OCI-LY1 (cell line): Measurements from ENCODE around the gene RYR3.

Experiments used
- H2AFZ ChIP-seq: fragments of 200-600 bp; sonication (generic), shearing (Covaris generic); 2 replicates; pipeline ENCODE4 v1.6.0; 2014; ENCODE audit warnings: antibody characterized with exemption, mild to moderate bottlenecking, low read length
- H3F3A ChIP-seq: fragments of 200-600 bp; sonication (generic), shearing (Covaris generic); 2 replicates; pipeline ENCODE4 v1.6.0; 2014; ENCODE audit warnings: mild to moderate bottlenecking, antibody characterized with exemption, low read length, moderate library complexity; ENCODE audit not compliant: insufficient read depth
- H3K27ac ChIP-seq: fragments of 200-600 bp; sonication (generic); 2 replicates; pipeline ENCODE4 v1.5.1; 2014; ENCODE audit warnings: low read length, mixed run types, mild to moderate bottlenecking, low read depth; ENCODE audit not compliant: poor library complexity, severe bottlenecking
- H3K27me3 ChIP-seq: fragments of 200-600 bp; sonication (generic); 2 replicates; pipeline ENCODE4 v1.6.0; 2014; ENCODE audit warnings: antibody characterized with exemption, mild to moderate bottlenecking, low read length, moderate library complexity; ENCODE audit not compliant: insufficient read depth
- H3K36me3 ChIP-seq: fragments of 200-600 bp; sonication (generic); 2 replicates; pipeline ENCODE4 v1.6.1; 2014; ENCODE audit warnings: mild to moderate bottlenecking, antibody characterized with exemption, low read length, moderate library complexity, mixed read lengths; ENCODE audit not compliant: insufficient read depth
- H3K4me1 ChIP-seq: fragments of 200-600 bp; sonication (generic); 2 replicates; pipeline ENCODE4 v1.5.1; 2014; ENCODE audit warnings: mild to moderate bottlenecking, low read length, moderate library complexity; ENCODE audit not compliant: insufficient read depth, severe bottlenecking
- H3K4me2 ChIP-seq: fragments of 200-600 bp; sonication (generic), shearing (Covaris generic); 2 replicates; pipeline ENCODE4 v1.6.1; 2014; ENCODE audit warnings: low read length
- H3K4me3 ChIP-seq: fragments of 200-600 bp; sonication (generic); 2 replicates; pipeline ENCODE4 v1.5.1; 2014; ENCODE audit warnings: low read length, low read depth, mild to moderate bottlenecking, mixed read lengths; ENCODE audit not compliant: poor library complexity, severe bottlenecking
- H3K79me2 ChIP-seq: fragments of 200-600 bp; shearing (Covaris generic); 2 replicates; pipeline ENCODE4 v1.6.1; 2016; ENCODE audit warnings: mixed run types, low read length, mixed read lengths; ENCODE audit not compliant: insufficient read depth
- H3K9ac ChIP-seq: fragments of 200-600 bp; sonication (generic), shearing (Covaris generic); 2 replicates; pipeline ENCODE4 v1.6.1; 2014; ENCODE audit warnings: mild to moderate bottlenecking, low read length, mixed read lengths
- H3K9me2 ChIP-seq: fragments of 200-600 bp; sonication (generic), shearing (Covaris generic); 2 replicates; pipeline ENCODE4 v1.6.1; 2014; ENCODE audit warnings: low read depth, mild to moderate bottlenecking, low read length, mixed read lengths
- H3K9me3 ChIP-seq: fragments of 200-600 bp; shearing (Covaris generic); 2 replicates; pipeline ENCODE4 v1.6.1; 2014; ENCODE audit warnings: low read length, mixed read lengths
- H4K20me1 ChIP-seq: fragments of 200-600 bp; sonication (generic), shearing (Covaris generic); 2 replicates; pipeline ENCODE4 v1.6.0; 2016; ENCODE audit warnings: mild to moderate bottlenecking, low read length; ENCODE audit not compliant: insufficient read depth
- CTCF ChIP-seq: fragments of 200-600 bp; sonication (generic), shearing (Covaris generic); IDR thresholded peaks from 2 replicates; pipeline ENCODE4 v1.5.1; 2017; ENCODE audit warnings: mild to moderate bottlenecking, antibody characterized with exemption, low read length, moderate library complexity, mixed read lengths
- EZH2 ChIP-seq: fragments of 200-600 bp; sonication (generic), shearing (Covaris generic); IDR thresholded peaks from 2 replicates; pipeline ENCODE4 v1.8.0; 2017; ENCODE audit warnings: borderline replicate concordance, mixed run types, mild to moderate bottlenecking, antibody characterized with exemption, low read length, moderate library complexity, mixed read lengths

Gene RYR3

GRCh38 chr15:33425142-33425541 is 114.4 kb downstream of the RYR3 start:
- Histone ChIP-seq H2AFZ (no peak overlapping the region), H3K79me2 (no peaks in the 10 kb centered on the region), H3K4me3 (no peak overlapping the region), H3K27me3 (no peaks in the 10 kb centered on the region), H3K9me2 (no peaks in the 10 kb centered on the region), H3K36me3 (no peaks in the 10 kb centered on the region), H3K27ac (no peak overlapping the region), H3K4me2 (no peak overlapping the region), H3K9ac (no peak overlapping the region), H3F3A (no peaks in the 10 kb centered on the region), H3K4me1 (no peaks in the 10 kb centered on the region), H4K20me1 (no peaks in the 10 kb centered on the region), H3K9me3 (no peaks in the 10 kb centered on the region)
- TF ChIP-seq CTCF (no peak), EZH2 (no peak)

- no peak overlapping the region for H3K4me3 ChIP-seq
- H3K4me2 ChIP-seq: no peak overlapping the region
- H3K4me1 ChIP-seq: no peaks in the 10 kb centered on the region
- no peaks in the 10 kb centered on the region for H3K36me3 ChIP-seq
- no peak overlapping the region for H3K27ac ChIP-seq
- no peaks in the 10 kb centered on the region for H3K27me3 ChIP-seq
- no peaks in the 10 kb centered on the region for H4K20me1 ChIP-seq
- H3K9ac ChIP-seq: no peak overlapping the region
- no peaks in the 10 kb centered on the region for H3K9me2 ChIP-seq
- no peaks in the 10 kb centered on the region for H3K9me3 ChIP-seq
- no peak for TF ChIP-seq CTCF
- no peak for TF ChIP-seq EZH2
- no peak overlapping the region for H2AFZ ChIP-seq
- H3F3A ChIP-seq: no peaks in the 10 kb centered on the region
- H3K79me2 ChIP-seq: no peaks in the 10 kb centered on the region
Measured at GRCh38 chr15:33430577-33430976, 119.8 kb downstream of the RYR3 start.

- H3K36me3 ChIP-seq: no peaks in the 10 kb centered on the region
- H3K9me3 ChIP-seq: no peaks in the 10 kb centered on the region
- no peaks in the 10 kb centered on the region for H4K20me1 ChIP-seq
- no peak overlapping the region for H3K4me3 ChIP-seq
- no peaks in the 10 kb centered on the region for H3K27me3 ChIP-seq
- H3K4me1 ChIP-seq: no peaks in the 10 kb centered on the region
- no peaks in the 10 kb centered on the region for H3K79me2 ChIP-seq
- TF ChIP-seq CTCF: no peak
- no peak for TF ChIP-seq EZH2
- no peak overlapping the region for H3K9ac ChIP-seq
- H3K4me2 ChIP-seq: no peak overlapping the region
- no peak overlapping the region for H2AFZ ChIP-seq
- no peaks in the 10 kb centered on the region for H3F3A ChIP-seq
- no peak overlapping the region for H3K27ac ChIP-seq
- no peaks in the 10 kb centered on the region for H3K9me2 ChIP-seq
Measured at GRCh38 chr15:33433821-33434220, 123.1 kb downstream of the RYR3 start.
